ENCODE measurements around the gene EFNA1.

The EFNA1 gene

GRCh38 chr1:155127105-155127966, at the start of gene EFNA1:
Gene EFNA1, plus strand, starts transcription at chr1:155127876. Its CDS starts 102 bp downstream, at chr1:155127978.
- Histone ChIP-seq H3K27ac (ENCODE audit: low read length) (no peak within 1 kb of the TSS), H3K9ac (ENCODE audit: low read depth, low read length) (peak within 1 kb of the TSS; percentile 47), H2AFZ (ENCODE audit: low read depth, low read length) (peak within 1 kb of the TSS; percentile 51), H3K36me3 (ENCODE audit: insufficient read depth, low read length) (no peaks in the 10 kb centered on the region), H3K4me1 (ENCODE audit: insufficient read depth, low read length) (peaks cover 29% of the 10 kb centered on the region), H3K4me3 (ENCODE audit: low read depth in 1 of 2, low read length in 2 of 2) (peak within 1 kb of the TSS in 1 of 2 experiments; percentile 54; a peak in 2 of 4 replicates), H3K4me2 (ENCODE audit: insufficient read depth, low read length) (peak within 1 kb of the TSS; percentile 80), H3K27me3 (ENCODE audit: insufficient read depth, low read length, poor library complexity) (peaks cover 41% of the 10 kb centered on the region), H4K20me1 (ENCODE audit: insufficient read depth, low read length) (0 out of 2 replicates have a peak, but pooled peaks cover 2% of the 10 kb centered on the region), H3K79me2 (ENCODE audit: insufficient read depth, low read length) (no peaks in the 10 kb centered on the region), H3K9me3 (ENCODE audit: insufficient read depth, low read length, severe bottlenecking) (no peaks in the 10 kb centered on the region)
- ATAC-seq (ENCODE audit: insufficient read depth, low read depth) (peak; percentile 70), DNase-seq (peak; percentile 52)
- TF ChIP-seq EZH2 (IDR thresholded peaks at IDR 0.05; ENCODE audit: borderline replicate concordance, low read depth, low read length, severe bottlenecking) (peak; percentile 100), CTCF (IDR thresholded peaks at IDR 0.05; ENCODE audit: borderline replicate concordance, extremely low read depth, low read length, poor library complexity, severe bottlenecking) (no peak)

- no peaks in the 10 kb centered on the region for H3K9me3 ChIP-seq (ENCODE audit: insufficient read depth, low read length, severe bottlenecking)
- peak; percentile 74 for DNase-seq
- H3K27ac ChIP-seq (ENCODE audit: low read length): no peak within 1 kb of the TSS
- H3K79me2 ChIP-seq (ENCODE audit: insufficient read depth, low read length): no peaks in the 10 kb centered on the region
- peak within 1 kb of the TSS; percentile 67 for H3K4me2 ChIP-seq (ENCODE audit: insufficient read depth, low read length)
- H4K20me1 ChIP-seq (ENCODE audit: insufficient read depth, low read length): peaks cover 36% of the 10 kb centered on the region
- ATAC-seq (ENCODE audit: insufficient read depth, low read depth): peak; percentile 68
- TF ChIP-seq EZH2 (IDR thresholded peaks at IDR 0.05; ENCODE audit: borderline replicate concordance, low read depth, low read length, severe bottlenecking) (peak; percentile 93), CTCF (IDR thresholded peaks at IDR 0.05; ENCODE audit: borderline replicate concordance, extremely low read depth, low read length, poor library complexity, severe bottlenecking) (no peak)
- H2AFZ ChIP-seq (ENCODE audit: low read depth, low read length): no peak within 1 kb of the TSS; the same call in 1 of the 2 replicates
- no peaks in the 10 kb centered on the region for H3K36me3 ChIP-seq (ENCODE audit: insufficient read depth, low read length)
- peak within 1 kb of the TSS; percentile 49; the same call in 1 of the 2 replicates for H3K9ac ChIP-seq (ENCODE audit: low read depth, low read length)
- peak within 1 kb of the TSS in 1 of 2 experiments; percentile 48; a peak in 2 of 4 replicates for H3K4me3 ChIP-seq (ENCODE audit: low read depth in 1 of 2, low read length in 2 of 2)
- H3K27me3 ChIP-seq (ENCODE audit: insufficient read depth, low read length, poor library complexity): peaks cover 72% of the 10 kb centered on the region
- peaks cover 34% of the 10 kb centered on the region for H3K4me1 ChIP-seq (ENCODE audit: insufficient read depth, low read length)
Measured at GRCh38 chr1:155078469-155079209, 49.0 kb upstream of the EFNA1 start, which contains the start of gene EFNA3. Gene EFNA3, plus strand, starts transcription at chr1:155078837. Its CDS starts 105 bp downstream, at chr1:155078942.

- Histone ChIP-seq H3K79me2 (ENCODE audit: insufficient read depth, low read length) (no peaks in the 10 kb centered on the region), H2AFZ (ENCODE audit: low read depth, low read length) (no peak overlapping the region), H3K36me3 (ENCODE audit: insufficient read depth, low read length) (no peaks in the 10 kb centered on the region), H3K4me3 (ENCODE audit: low read depth in 1 of 2, low read length in 2 of 2) (peak overlapping the region in 1 of 2 experiments; percentile 48; a peak in 2 of 4 replicates), H3K4me1 (ENCODE audit: insufficient read depth, low read length) (peaks cover 38% of the 10 kb centered on the region), H3K4me2 (ENCODE audit: insufficient read depth, low read length) (peak overlapping the region; percentile 67), H3K9ac (ENCODE audit: low read depth, low read length) (peak overlapping the region; percentile 49; the same call in 1 of the 2 replicates), H3K9me3 (ENCODE audit: insufficient read depth, low read length, severe bottlenecking) (no peaks in the 10 kb centered on the region), H3K27me3 (ENCODE audit: insufficient read depth, low read length, poor library complexity) (peaks cover 73% of the 10 kb centered on the region), H3K27ac (ENCODE audit: low read length) (no peak overlapping the region), H4K20me1 (ENCODE audit: insufficient read depth, low read length) (peaks cover 36% of the 10 kb centered on the region)
- no peak for TF ChIP-seq CTCF (IDR thresholded peaks at IDR 0.05; ENCODE audit: borderline replicate concordance, extremely low read depth, low read length, poor library complexity, severe bottlenecking)
- TF ChIP-seq EZH2 (IDR thresholded peaks at IDR 0.05; ENCODE audit: borderline replicate concordance, low read depth, low read length, severe bottlenecking): peak; percentile 77
- no peak for DNase-seq
- peak; percentile 8; the same call in 1 of the 3 replicates for ATAC-seq (ENCODE audit: insufficient read depth, low read depth)
Measured at GRCh38 chr1:155079210-155079486, 48.5 kb upstream of the EFNA1 start.

All from DND-41 (cell line).